Activated naive CD8-positive, alpha-beta T cell treated with anti-CD3 and anti-CD28 coated beads, Interleukin-2, amount 10 ng/mL, durations not matched to agents 7 days and 5 days (primary cell): ENCODE data around the gene AMMECR1. TPM values are rescaled to one million over a fixed set of nuclear protein-coding genes. Genes with fewer than 3 reads are reported as not detected.

Experiments used
- ATAC-seq: fragments of 150-1000 bp; cut with Tn5 transposase; one replicate; pipeline ENCODE4 v1.10.0; 2021; ENCODE audit warnings: low read depth, moderate library complexity
- POLR2A ChIA-PET: fragments of 350-600 bp; sonication (Branson Sonifier 250); formaldehyde crosslinking; loops from one replicate; lab custom pipeline; 2021; ENCODE audit warnings: antibody characterized with exemption; lab: Charles Lee
- DNase-seq: peaks from one replicate; pipeline ENCODE4 v3.0.0; 2021
- H3K27ac Mint-ChIP-seq: one replicate; pipeline ENCODE4 v1.8.0; 2022; ENCODE audit warnings: mild to moderate bottlenecking, mixed read lengths
- H3K27me3 Mint-ChIP-seq: one replicate; pipeline ENCODE4 v1.8.0; 2022; ENCODE audit warnings: mild to moderate bottlenecking, moderate library complexity, mixed read lengths
- H3K36me3 Mint-ChIP-seq: one replicate; pipeline ENCODE4 v1.8.0; 2021; ENCODE audit warnings: mild to moderate bottlenecking, mixed read lengths
- H3K4me1 Mint-ChIP-seq: one replicate; pipeline ENCODE4 v1.8.0; 2021; ENCODE audit warnings: mixed read lengths
- H3K4me3 Mint-ChIP-seq: one replicate; pipeline ENCODE4 v1.8.0; 2022; ENCODE audit warnings: mild to moderate bottlenecking, moderate library complexity, mixed read lengths
- H3K9me3 Mint-ChIP-seq: one replicate; pipeline ENCODE4 v1.8.0; 2021; ENCODE audit warnings: mixed read lengths
- total RNA-seq, 2 experiments: library from RNA; stranded (reverse); gene quantifications; one replicate each; pipeline ENCODE4 v1.2.3, GENCODE V29; 2021

The AMMECR1 gene
- total RNA-seq, 2 experiments from 2014 or later, result 10.2 to 10.8 TPM

- POLR2A ChIA-PET, result no interaction called here
- Mint-ChIP-seq H3K9me3 (no peaks in the 10 kb centered on the region), H3K27ac (no peak overlapping the region), H3K4me1 (peaks cover 2% of the 10 kb centered on the region), H3K27me3 (no peaks in the 10 kb centered on the region), H3K4me3 (no peak overlapping the region), H3K36me3 (peaks cover 10% of the 10 kb centered on the region)
- DNase-seq (no peak), ATAC-seq (no peak)
Measured at GRCh38 chrX:110304371-110304770, 13.5 kb downstream of the AMMECR1 start.

- H3K27me3 Mint-ChIP-seq, result no peaks in the 10 kb centered on the region
- no peak overlapping the region for H3K27ac Mint-ChIP-seq
- peaks cover 3% of the 10 kb centered on the region for H3K9me3 Mint-ChIP-seq
- peaks cover 2% of the 10 kb centered on the region for H3K4me1 Mint-ChIP-seq
- POLR2A ChIA-PET, result no interaction called here
- H3K4me3 Mint-ChIP-seq, result no peak overlapping the region
- peaks cover 8% of the 10 kb centered on the region for H3K36me3 Mint-ChIP-seq
- DNase-seq (no peak), ATAC-seq (no peak)
Measured at GRCh38 chrX:110302975-110303374, 14.9 kb downstream of the AMMECR1 start.

- H3K27me3 Mint-ChIP-seq, result no peaks in the 10 kb centered on the region
- POLR2A ChIA-PET, result no interaction called here
- H3K9me3 Mint-ChIP-seq, result peaks cover 4% of the 10 kb centered on the region
- no peak overlapping the region for H3K4me3 Mint-ChIP-seq
- H3K4me1 Mint-ChIP-seq, result peaks cover 2% of the 10 kb centered on the region
- DNase-seq, result no peak
- no peak for ATAC-seq
- no peak overlapping the region for H3K27ac Mint-ChIP-seq
- peaks cover 8% of the 10 kb centered on the region for H3K36me3 Mint-ChIP-seq
Measured at GRCh38 chrX:110301194-110301593, 16.7 kb downstream of the AMMECR1 start.

GRCh38 chrX:110294087-110294486 lies 23.8 kb downstream of the AMMECR1 start:
- ATAC-seq (no peak), DNase-seq (no peak)
- Mint-ChIP-seq H3K4me1 (no peaks in the 10 kb centered on the region), H3K4me3 (no peak overlapping the region), H3K36me3 (peaks cover 2% of the 10 kb centered on the region), H3K27me3 (no peaks in the 10 kb centered on the region), H3K27ac (no peak overlapping the region), H3K9me3 (peaks cover 4% of the 10 kb centered on the region)
- POLR2A ChIA-PET, result no interaction called here

GRCh38 chrX:110293658-110294057 lies 24.2 kb downstream of the AMMECR1 start:
- ATAC-seq (no peak), DNase-seq (no peak)
- H3K4me3 Mint-ChIP-seq, result no peak overlapping the region
- H3K4me1 Mint-ChIP-seq, result no peaks in the 10 kb centered on the region
- no peak overlapping the region for H3K27ac Mint-ChIP-seq
- H3K36me3 Mint-ChIP-seq, result peaks cover 6% of the 10 kb centered on the region
- peaks cover 4% of the 10 kb centered on the region for H3K9me3 Mint-ChIP-seq
- POLR2A ChIA-PET, result no interaction called here
- H3K27me3 Mint-ChIP-seq, result no peaks in the 10 kb centered on the region

- Mint-ChIP-seq H3K4me1 (peaks cover 1% of the 10 kb centered on the region), H3K36me3 (peaks cover 11% of the 10 kb centered on the region), H3K27ac (no peak overlapping the region), H3K4me3 (no peak overlapping the region), H3K27me3 (no peaks in the 10 kb centered on the region), H3K9me3 (no peaks in the 10 kb centered on the region)
- ATAC-seq (no peak), DNase-seq (no peak)
- POLR2A ChIA-PET, result no interaction called here
Measured at GRCh38 chrX:110287605-110288004, 30.3 kb downstream of the AMMECR1 start.

GRCh38 chrX:110286106-110286505 lies 31.8 kb downstream of the AMMECR1 start:
- H3K27me3 Mint-ChIP-seq, result no peaks in the 10 kb centered on the region
- DNase-seq, result no peak
- H3K36me3 Mint-ChIP-seq, result peaks cover 11% of the 10 kb centered on the region
- no peak overlapping the region for H3K4me3 Mint-ChIP-seq
- POLR2A ChIA-PET, result no interaction called here
- no peak for ATAC-seq
- peaks cover 1% of the 10 kb centered on the region for H3K4me1 Mint-ChIP-seq
- H3K9me3 Mint-ChIP-seq, result no peaks in the 10 kb centered on the region
- H3K27ac Mint-ChIP-seq, result no peak overlapping the region

- DNase-seq (no peak), ATAC-seq (no peak)
- peaks cover 10% of the 10 kb centered on the region for H3K36me3 Mint-ChIP-seq
- POLR2A ChIA-PET, result no interaction called here
- H3K9me3 Mint-ChIP-seq, result no peaks in the 10 kb centered on the region
- H3K27ac Mint-ChIP-seq, result no peak overlapping the region
- H3K4me3 Mint-ChIP-seq, result no peak overlapping the region
- H3K27me3 Mint-ChIP-seq, result no peaks in the 10 kb centered on the region
- peaks cover 1% of the 10 kb centered on the region for H3K4me1 Mint-ChIP-seq
Measured at GRCh38 chrX:110284159-110284558, 33.7 kb downstream of the AMMECR1 start.

- Mint-ChIP-seq H3K4me1 (peaks cover under 1% of the 10 kb centered on the region), H3K36me3 (peaks cover 4% of the 10 kb centered on the region), H3K27ac (no peak overlapping the region), H3K27me3 (no peaks in the 10 kb centered on the region), H3K9me3 (no peaks in the 10 kb centered on the region), H3K4me3 (no peak overlapping the region)
- ATAC-seq (no peak), DNase-seq (no peak)
- POLR2A ChIA-PET, result no interaction called here
Measured at GRCh38 chrX:110282922-110283321, 35.0 kb downstream of the AMMECR1 start.

GRCh38 chrX:110281377-110281776 lies 36.5 kb downstream of the AMMECR1 start:
- no peak overlapping the region for H3K27ac Mint-ChIP-seq

GRCh38 chrX:110280954-110281353 lies 36.9 kb downstream of the AMMECR1 start:
- H3K27me3 Mint-ChIP-seq, result no peaks in the 10 kb centered on the region
- no peaks in the 10 kb centered on the region for H3K9me3 Mint-ChIP-seq
- ATAC-seq, result no peak
- POLR2A ChIA-PET, result no interaction called here
- H3K27ac Mint-ChIP-seq, result no peak overlapping the region
- no peak overlapping the region for H3K4me3 Mint-ChIP-seq
- H3K36me3 Mint-ChIP-seq, result peaks cover 3% of the 10 kb centered on the region
- H3K4me1 Mint-ChIP-seq, result no peaks in the 10 kb centered on the region
- DNase-seq, result no peak

More at GRCh38 chrX:110281377-110281776, 36.5 kb downstream of the AMMECR1 start:
- Mint-ChIP-seq H3K36me3 (peaks cover 3% of the 10 kb centered on the region), H3K4me3 (no peak overlapping the region), H3K9me3 (no peaks in the 10 kb centered on the region), H3K27me3 (no peaks in the 10 kb centered on the region), H3K4me1 (no peaks in the 10 kb centered on the region)
- no peak for ATAC-seq
- POLR2A ChIA-PET, result no interaction called here
- no peak for DNase-seq

GRCh38 chrX:110277609-110278008 lies 40.3 kb downstream of the AMMECR1 start:
- Mint-ChIP-seq H3K27me3 (no peaks in the 10 kb centered on the region), H3K4me1 (no peaks in the 10 kb centered on the region), H3K27ac (no peak overlapping the region), H3K4me3 (no peak overlapping the region), H3K36me3 (peaks cover 4% of the 10 kb centered on the region), H3K9me3 (no peaks in the 10 kb centered on the region)
- no peak for ATAC-seq
- no peak for DNase-seq
- POLR2A ChIA-PET, result no interaction called here

GRCh38 chrX:110276778-110277177 lies 41.1 kb downstream of the AMMECR1 start:
- ATAC-seq, result no peak
- Mint-ChIP-seq H3K9me3 (no peaks in the 10 kb centered on the region), H3K36me3 (peaks cover 4% of the 10 kb centered on the region), H3K27me3 (no peaks in the 10 kb centered on the region), H3K4me3 (no peak overlapping the region), H3K27ac (no peak overlapping the region), H3K4me1 (no peaks in the 10 kb centered on the region)
- POLR2A ChIA-PET, result no interaction called here
- DNase-seq, result no peak

GRCh38 chrX:110268886-110269285 lies 49.0 kb downstream of the AMMECR1 start:
- Mint-ChIP-seq H3K4me1 (peaks cover 14% of the 10 kb centered on the region), H3K36me3 (peaks cover 10% of the 10 kb centered on the region), H3K9me3 (peaks cover 2% of the 10 kb centered on the region), H3K4me3 (no peak overlapping the region), H3K27me3 (no peaks in the 10 kb centered on the region), H3K27ac (no peak overlapping the region)
- no peak for DNase-seq
- POLR2A ChIA-PET, result no interaction called here
- ATAC-seq, result no peak

GRCh38 chrX:110268395-110268794 lies 49.5 kb downstream of the AMMECR1 start:
- Mint-ChIP-seq H3K4me3 (no peak overlapping the region), H3K36me3 (peaks cover 10% of the 10 kb centered on the region), H3K9me3 (peaks cover 2% of the 10 kb centered on the region), H3K27ac (no peak overlapping the region), H3K4me1 (peaks cover 14% of the 10 kb centered on the region), H3K27me3 (no peaks in the 10 kb centered on the region)
- ATAC-seq, result no peak
- POLR2A ChIA-PET, result no interaction called here
- DNase-seq, result no peak
